GM18519 (cell line): ENCODE results near the gene GRIK4.

Source experiments
- ATAC-seq: cut with Tn5 transposase; IDR thresholded peaks from one replicate; pipeline ENCODE4 v1.9.1; 2021; ENCODE audit warnings: mild to moderate bottlenecking, moderate library complexity; ENCODE audit not compliant: unreplicated experiment, low FRiP score

The GRIK4 gene

DNA sequence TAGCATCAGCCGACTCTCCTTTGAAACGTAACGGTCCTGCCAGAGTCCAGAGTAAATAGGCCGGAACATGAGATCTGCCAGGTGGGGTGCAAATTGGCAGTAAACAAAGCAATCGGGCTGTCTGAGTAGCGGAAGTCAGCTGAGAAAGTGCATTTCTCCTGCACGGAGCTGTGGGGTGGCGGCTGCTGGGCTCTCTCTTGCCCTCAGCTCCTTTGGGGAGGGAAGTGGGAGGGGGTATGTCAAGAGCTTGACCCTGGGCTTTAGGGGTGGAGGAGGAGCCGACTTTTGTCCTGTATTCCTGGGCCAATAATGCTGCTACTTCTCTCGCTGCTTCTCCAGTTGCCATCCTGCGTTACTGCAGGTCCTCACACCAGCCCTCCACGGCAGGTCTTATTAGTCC lies 11.6 kb downstream of the GRIK4 start:
- no peak for ATAC-seq

- no peak for ATAC-seq
Measured at GRCh38 chr11:120524536-120525085, 13.1 kb downstream of the GRIK4 start.

DNA sequence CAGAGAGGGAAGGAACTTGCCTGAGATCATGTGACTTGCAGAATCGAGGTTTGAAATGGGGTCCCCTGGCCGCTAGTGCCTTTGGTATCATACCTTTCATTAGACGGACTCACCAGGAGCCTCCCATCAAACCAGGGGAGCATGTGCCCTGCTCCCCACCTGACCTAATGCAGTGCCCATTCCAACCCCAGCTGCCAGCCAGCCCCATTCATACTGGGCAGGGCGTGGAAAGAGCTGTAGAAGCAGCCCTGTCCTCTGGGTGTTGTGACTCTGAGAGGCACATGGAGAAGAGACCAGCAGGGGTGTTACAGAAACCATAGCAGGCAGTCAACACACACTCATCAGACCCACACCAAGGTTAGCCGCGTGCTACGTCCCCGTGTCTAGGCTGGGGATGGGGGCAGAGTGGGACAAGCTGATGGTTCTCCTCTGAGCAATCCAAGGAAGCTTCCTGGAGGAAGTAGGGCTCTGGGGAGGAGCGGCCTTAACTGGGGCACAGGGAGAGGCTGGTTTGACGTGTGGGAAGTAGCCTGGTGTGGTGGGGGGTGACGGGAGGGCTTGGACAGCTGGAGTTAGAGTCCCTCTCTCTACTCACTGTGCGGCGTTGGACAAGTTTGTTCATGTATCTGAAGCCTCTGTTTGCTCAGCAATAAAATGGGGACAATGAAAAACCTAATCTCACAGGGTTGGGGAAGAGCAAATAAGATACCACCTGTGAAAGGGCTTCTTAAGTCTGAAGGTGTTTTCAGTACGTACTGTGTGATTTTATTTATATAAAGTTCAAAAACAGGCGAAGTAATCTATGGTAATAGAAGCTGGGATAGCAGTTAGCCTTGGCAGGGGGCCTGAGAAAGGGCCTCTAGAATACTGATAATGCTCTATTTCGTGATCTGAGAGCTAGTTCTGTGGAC lies 14.0 kb downstream of the GRIK4 start:
- ATAC-seq, result no peak

GRCh38 chr11:120526241-120526640 lies 14.7 kb downstream of the GRIK4 start:
- ATAC-seq, result no peak

- ATAC-seq, result no peak
Measured at GRCh38 chr11:120527111-120527761, 15.7 kb downstream of the GRIK4 start.

GRCh38 chr11:120528749-120529148 lies 17.2 kb downstream of the GRIK4 start:
- no peak for ATAC-seq

- ATAC-seq, result no peak
Measured at GRCh38 chr11:120529214-120529613, 17.7 kb downstream of the GRIK4 start.

DNA sequence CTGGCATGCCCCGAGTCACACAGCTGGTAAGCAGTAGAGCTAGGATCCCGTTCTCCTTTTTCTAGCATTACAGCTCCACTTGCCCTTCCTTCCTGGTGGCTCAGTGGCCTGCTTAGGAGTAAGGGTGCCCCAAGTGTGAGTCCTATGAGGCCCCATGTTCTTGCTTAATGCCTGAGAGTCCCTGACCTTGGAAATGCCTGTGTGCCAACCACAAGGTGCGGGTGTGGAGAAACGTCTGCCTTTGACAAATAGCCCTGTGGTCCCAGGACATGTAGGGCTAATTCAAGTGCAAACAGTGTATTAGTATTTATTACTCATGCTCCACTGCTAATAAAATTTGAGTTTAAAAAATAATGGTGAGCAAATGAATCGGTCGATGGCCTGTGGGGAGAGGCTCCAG lies 18.4 kb downstream of the GRIK4 start:
- ATAC-seq, result no peak

- ATAC-seq, result no peak
Measured at GRCh38 chr11:120532082-120532831, 20.7 kb downstream of the GRIK4 start.

GRCh38 chr11:120532832-120533196 lies 21.3 kb downstream of the GRIK4 start:
- ATAC-seq, result no peak

DNA sequence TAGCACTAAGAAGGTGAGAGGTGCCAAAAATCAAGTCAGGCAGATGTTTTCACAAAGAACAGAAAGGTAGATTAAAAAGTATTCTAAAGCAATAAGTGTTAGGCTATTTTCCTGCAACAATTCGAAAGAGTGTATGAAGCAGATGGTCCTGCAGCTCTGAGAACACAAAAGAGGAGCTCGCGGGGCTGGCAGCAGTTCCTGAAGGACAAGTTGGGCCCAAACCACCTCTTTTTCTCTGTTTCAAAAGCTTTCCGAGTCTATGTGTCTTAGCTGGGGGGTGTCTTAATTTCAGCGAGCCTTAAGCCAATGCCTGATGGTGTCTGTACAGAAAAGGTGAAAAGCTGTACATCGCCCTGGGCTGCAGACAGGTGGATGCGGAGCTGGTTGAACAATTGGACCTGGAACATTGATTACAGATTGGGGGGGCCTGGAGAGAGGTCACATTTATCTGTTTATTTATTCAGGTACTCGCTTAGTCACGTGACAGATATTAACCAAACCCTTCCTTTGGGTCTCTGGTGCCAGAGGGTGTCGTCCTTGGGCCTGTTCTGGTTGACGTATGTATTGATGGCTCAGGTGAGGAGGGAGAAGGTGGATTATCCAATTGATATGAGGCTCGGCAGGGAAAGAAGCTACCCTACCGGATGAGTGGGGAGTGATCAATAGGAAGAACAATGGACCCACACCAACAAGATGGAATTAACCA lies 24.7 kb downstream of the GRIK4 start:
- ATAC-seq, result no peak

GRCh38 chr11:120536797-120537169 lies 25.2 kb downstream of the GRIK4 start:
- no peak for ATAC-seq

GRCh38 chr11:120537996-120538395 lies 26.4 kb downstream of the GRIK4 start:
- no peak for ATAC-seq

- ATAC-seq, result no peak
Measured at GRCh38 chr11:120538707-120539106, 27.2 kb downstream of the GRIK4 start.

- no peak for ATAC-seq
Measured at GRCh38 chr11:120539667-120540369, 28.3 kb downstream of the GRIK4 start.

DNA sequence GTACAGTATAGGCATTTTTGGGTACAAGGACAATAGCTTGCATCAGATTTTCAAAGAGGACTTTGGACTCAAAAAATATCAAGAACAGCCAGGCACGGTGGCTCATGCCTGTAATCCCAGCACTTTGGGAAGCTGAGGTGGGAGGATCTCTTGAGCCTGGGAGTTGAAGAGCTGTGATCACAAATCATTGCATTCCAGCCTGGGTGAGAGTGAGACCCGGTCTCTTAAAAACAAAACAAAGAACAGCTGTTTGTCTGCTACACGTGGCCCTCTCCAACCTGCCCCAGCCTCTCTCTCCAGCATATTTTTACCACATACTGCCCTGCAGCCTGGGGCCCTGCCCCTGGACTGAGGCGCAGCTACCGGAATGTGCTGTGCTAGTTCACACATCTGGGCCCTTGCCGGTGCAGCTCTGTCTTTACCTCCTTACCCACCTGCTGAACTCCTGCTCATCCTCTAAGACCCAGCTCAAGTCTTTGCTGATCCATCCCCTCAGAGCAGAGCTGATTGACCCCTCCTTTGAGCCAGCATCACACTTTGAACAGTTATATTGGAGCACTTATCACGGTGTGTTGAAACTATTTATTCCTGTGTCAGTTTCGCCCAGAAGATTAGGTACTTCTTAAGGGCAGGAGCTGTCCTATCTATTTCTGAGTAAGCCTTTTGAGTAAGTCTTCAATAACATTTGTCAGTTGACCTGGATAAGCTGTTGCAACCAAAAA lies 29.4 kb downstream of the GRIK4 start:
- ATAC-seq, result no peak

DNA sequence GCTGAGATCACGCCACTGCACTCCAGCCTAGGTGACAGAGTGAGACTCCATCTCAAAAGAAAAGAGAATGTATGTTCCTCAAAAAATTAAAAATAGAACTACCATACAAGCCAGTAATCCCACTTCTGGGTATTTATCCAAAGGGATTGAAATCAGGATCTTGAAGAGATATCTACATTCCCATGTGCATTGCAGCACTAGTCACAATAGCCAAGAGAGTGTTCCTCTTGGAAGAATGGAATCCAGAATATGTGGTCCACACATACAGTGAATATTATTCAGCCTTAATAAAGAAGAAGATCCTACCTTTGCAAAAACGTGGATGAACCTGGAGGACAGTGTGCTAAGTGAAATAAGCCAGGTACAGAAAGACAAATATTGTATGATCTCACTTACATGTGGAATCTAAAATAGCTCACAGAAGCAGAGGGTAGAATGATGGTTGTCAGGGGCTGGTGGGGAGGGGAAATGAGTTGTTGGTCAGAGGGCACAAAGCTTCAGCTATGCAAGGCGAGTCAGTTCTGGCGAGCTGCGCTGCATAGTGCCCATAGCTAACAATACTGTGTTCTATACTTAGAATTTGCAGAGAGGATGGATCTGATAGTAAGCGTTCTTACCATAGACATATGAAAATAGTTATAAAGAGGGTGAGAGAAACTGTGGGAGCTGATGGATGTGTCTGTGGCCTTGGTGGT lies 32.1 kb downstream of the GRIK4 start:
- no peak for ATAC-seq

DNA sequence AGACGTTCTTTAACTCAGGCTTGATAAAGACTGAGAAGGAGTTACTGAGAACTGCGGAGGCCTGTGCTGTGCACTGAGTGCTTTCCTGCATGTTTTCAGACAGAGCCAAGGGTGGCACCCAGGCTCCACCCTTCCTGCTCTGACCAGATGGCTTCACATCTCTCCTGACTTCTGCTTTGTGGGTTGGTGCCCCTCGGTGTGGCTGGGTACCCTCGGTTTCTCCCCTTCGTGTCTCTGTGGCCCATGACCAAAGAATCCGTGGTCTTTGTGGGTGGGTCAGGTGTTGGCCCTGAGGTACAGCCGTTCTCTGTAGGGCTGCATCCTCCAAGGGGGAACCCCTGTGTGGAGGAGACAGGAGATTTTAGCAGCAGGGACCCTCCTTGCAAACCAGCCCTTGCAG lies 34.3 kb downstream of the GRIK4 start:
- ATAC-seq, result no peak
